DND-41 (cell line): ENCODE results near the gene DSCAML1.
A peak's percentile ranks its signal among the peaks of the same experiment; 100 is the strongest.

Experiments
- ATAC-seq: fragments of 200-7000 bp; cut with Tn5 transposase; 3 replicates; pipeline ENCODE4 v1.9.1; 2021; ENCODE audit warnings: low read depth; ENCODE audit not compliant: insufficient read depth
- DNase-seq: peaks from one replicate; pipeline ENCODE4 v3.0.0-alpha.2; 2020
- H2AFZ ChIP-seq: 2 replicates; pipeline ENCODE4 v1.6.0; 2012; ENCODE audit warnings: low read depth, low read length
- H3K27ac ChIP-seq: 2 replicates; pipeline ENCODE4 v1.5.1; 2012; ENCODE audit warnings: low read length, inconsistent platforms
- H3K27me3 ChIP-seq: fragments of 200-600 bp; sonication (generic); 2 replicates; pipeline ENCODE4 v1.6.0; 2012; ENCODE audit warnings: low read length, mild to moderate bottlenecking, inconsistent platforms; ENCODE audit not compliant: insufficient read depth, poor library complexity
- H3K36me3 ChIP-seq: 2 replicates; pipeline ENCODE4 v1.5.1; 2012; ENCODE audit warnings: low read length, inconsistent platforms; ENCODE audit not compliant: insufficient read depth
- H3K4me1 ChIP-seq: 2 replicates; pipeline ENCODE4 v1.5.1; 2012; ENCODE audit warnings: mild to moderate bottlenecking, low read length; ENCODE audit not compliant: insufficient read depth
- H3K4me2 ChIP-seq: 2 replicates; pipeline ENCODE4 v1.6.0; 2012; ENCODE audit warnings: mild to moderate bottlenecking, moderate library complexity, low read length, inconsistent platforms; ENCODE audit not compliant: insufficient read depth
- H3K4me3 ChIP-seq, 2 experiments: fragments of 200-600 bp in 1 of 2; shearing (Covaris generic) in 1 of 2; 2 replicates each; pipeline ENCODE4 v1.5.1; 2012 to 2016; ENCODE audit warnings: inconsistent platforms in 2 of 2, low read length in 2 of 2, mild to moderate bottlenecking in 2 of 2, low read depth in 1 of 2, moderate library complexity in 1 of 2
- H3K79me2 ChIP-seq: 2 replicates; pipeline ENCODE4 v1.6.0; 2012; ENCODE audit warnings: low read length, inconsistent platforms; ENCODE audit not compliant: insufficient read depth
- H3K9ac ChIP-seq: 2 replicates; pipeline ENCODE4 v1.6.0; 2012; ENCODE audit warnings: low read depth, mild to moderate bottlenecking, inconsistent platforms, low read length, moderate library complexity
- H3K9me3 ChIP-seq: 2 replicates; pipeline ENCODE4 v1.5.1; 2012; ENCODE audit warnings: low read length, moderate library complexity, mild to moderate bottlenecking, inconsistent platforms; ENCODE audit not compliant: insufficient read depth, severe bottlenecking
- H4K20me1 ChIP-seq: 2 replicates; pipeline ENCODE4 v1.6.0; 2012; ENCODE audit warnings: low read length; ENCODE audit not compliant: insufficient read depth
- CTCF ChIP-seq: IDR thresholded peaks from 2 replicates; pipeline ENCODE4 v1.5.1; 2012; ENCODE audit warnings: borderline replicate concordance, low read length, moderate library complexity, mild to moderate bottlenecking; ENCODE audit not compliant: poor library complexity, severe bottlenecking; ENCODE audit errors: extremely low read depth
- EZH2 ChIP-seq: IDR thresholded peaks from 3 replicates; pipeline ENCODE4 v1.6.1; 2012; ENCODE audit warnings: borderline replicate concordance, low read depth, mild to moderate bottlenecking, moderate library complexity, low read length, inconsistent platforms; ENCODE audit not compliant: severe bottlenecking

DSCAML1 gene

GRCh38 chr11:117842131-117842941, 45.3 kb upstream of the DSCAML1 start:
- H3K4me3 ChIP-seq, result no peak overlapping the region
- no peak overlapping the region for H3K4me2 ChIP-seq
- H2AFZ ChIP-seq, result no peak overlapping the region

GRCh38 chr11:117841551-117842031, 44.6 kb upstream of the DSCAML1 start:
- Histone ChIP-seq H3K79me2 (peaks cover 19% of the 10 kb centered on the region), H4K20me1 (no peaks in the 10 kb centered on the region), H3K9ac (no peak overlapping the region), H3K27me3 (no peaks in the 10 kb centered on the region), H2AFZ (no peak overlapping the region), H3K4me3 (no peak overlapping the region), H3K9me3 (no peaks in the 10 kb centered on the region), H3K4me1 (peaks cover 45% of the 10 kb centered on the region), H3K27ac (peak overlapping the region; percentile 75), H3K4me2 (no peak overlapping the region), H3K36me3 (peaks cover 60% of the 10 kb centered on the region)
- ATAC-seq (no peak), DNase-seq (no peak)
- TF ChIP-seq EZH2, result no peak
- no peak for TF ChIP-seq CTCF

More at GRCh38 chr11:117842131-117842941, 45.3 kb upstream of the DSCAML1 start:
- Histone ChIP-seq H3K27me3 (no peaks in the 10 kb centered on the region), H3K4me1 (peaks cover 43% of the 10 kb centered on the region), H4K20me1 (no peaks in the 10 kb centered on the region), H3K9ac (no peak overlapping the region), H3K27ac (peak overlapping the region; percentile 75), H3K36me3 (peaks cover 53% of the 10 kb centered on the region), H3K79me2 (peaks cover 19% of the 10 kb centered on the region), H3K9me3 (no peaks in the 10 kb centered on the region)
- no peak for DNase-seq
- ATAC-seq, result no peak
- no peak for TF ChIP-seq CTCF
- no peak for TF ChIP-seq EZH2

- no peak for DNase-seq
- H3K9ac ChIP-seq, result peak overlapping the region; percentile 6; the same call in 1 of the 2 replicates
- no peak for TF ChIP-seq EZH2
- TF ChIP-seq CTCF, result no peak
- ATAC-seq, result no peak
- H2AFZ ChIP-seq, result no peak overlapping the region
- H3K79me2 ChIP-seq, result peaks cover 19% of the 10 kb centered on the region
- H4K20me1 ChIP-seq, result no peaks in the 10 kb centered on the region
- H3K36me3 ChIP-seq, result peaks cover 63% of the 10 kb centered on the region
- no peaks in the 10 kb centered on the region for H3K9me3 ChIP-seq
- H3K4me3 ChIP-seq, result no peak overlapping the region
- H3K27ac ChIP-seq, result peak overlapping the region; percentile 75
- peaks cover 45% of the 10 kb centered on the region for H3K4me1 ChIP-seq
- H3K4me2 ChIP-seq, result no peak overlapping the region
- no peaks in the 10 kb centered on the region for H3K27me3 ChIP-seq
These were observed 44.0 kb upstream of the DSCAML1 start for GRCh38 chr11:117840881-117841550.
